Caco-2 (cell line): ENCODE results near the gene CTRB2. TPM values are rescaled to one million over a fixed set of nuclear protein-coding genes. Genes with fewer than 3 reads are reported as not detected.
A peak's percentile ranks its signal among the peaks of the same experiment; 100 is the strongest.

Experiments
- BruUV-seq: library from RNA; stranded (reverse); fragments of 400-500 nt; replicated peaks from 2 replicates; lab custom pipeline; 2021; lab: Mats Ljungman, UMichigan
- CTCF ChIA-PET: fragments of 300-600 bp; sonication (Branson Sonifier 250); formaldehyde crosslinking; loops from one replicate; lab custom pipeline; 2022; ENCODE audit warnings: antibody characterized with exemption; lab: Charles Lee
- POLR2A ChIA-PET: fragments of 300-600 bp; sonication (Branson Sonifier 250); formaldehyde crosslinking; loops from one replicate; lab custom pipeline; 2022; ENCODE audit warnings: antibody characterized with exemption; lab: Charles Lee
- DNase-seq, 2 experiments: peaks; one replicate each; pipeline versions ENCODE4 v3.0.0 to v3.0.0-alpha.2; 2020 to 2022
- H3K27me3 ChIP-seq: replicated peaks from 2 replicates; pipeline ENCODE4 v1.6.0; 2011; ENCODE audit warnings: low read length; ENCODE audit not compliant: control insufficient read depth, insufficient read depth
- H3K36me3 ChIP-seq: 2 replicates; pipeline ENCODE4 v1.5.1; 2011; ENCODE audit warnings: low read length; ENCODE audit not compliant: control insufficient read depth, insufficient read depth
- H3K4me1 ChIP-seq: fragments of 250-450 bp; sonication (Bioruptor Pico); 2 replicates; pipeline ENCODE4 v1.5.1; 2020; ENCODE audit warnings: mild to moderate bottlenecking
- H3K4me3 ChIP-seq: 2 replicates; pipeline ENCODE4 v1.5.1; 2011; ENCODE audit warnings: low read depth, mild to moderate bottlenecking, control low read depth, low read length
- H3K9me3 ChIP-seq: fragments of 250-450 bp; sonication (Bioruptor Pico); 2 replicates; pipeline ENCODE4 v1.5.1; 2020; ENCODE audit warnings: mild to moderate bottlenecking, moderate library complexity
- H3K27ac Mint-ChIP-seq: one replicate; pipeline ENCODE4 v1.8.0; 2022; ENCODE audit warnings: mixed read lengths; ENCODE audit not compliant: unreplicated experiment
- H3K27me3 Mint-ChIP-seq: one replicate; pipeline ENCODE4 v1.8.0; 2022; ENCODE audit warnings: mixed read lengths; ENCODE audit not compliant: insufficient read depth, unreplicated experiment
- H3K36me3 Mint-ChIP-seq: one replicate; pipeline ENCODE4 v1.8.0; 2022; ENCODE audit warnings: mild to moderate bottlenecking, mixed read lengths; ENCODE audit not compliant: insufficient read depth, unreplicated experiment
- H3K4me1 Mint-ChIP-seq: one replicate; pipeline ENCODE4 v1.8.0; 2022; ENCODE audit warnings: low read depth, mixed read lengths; ENCODE audit not compliant: unreplicated experiment
- H3K4me3 Mint-ChIP-seq: one replicate; pipeline ENCODE4 v1.8.0; 2022; ENCODE audit warnings: mild to moderate bottlenecking, moderate library complexity, mixed read lengths; ENCODE audit not compliant: unreplicated experiment
- H3K9me3 Mint-ChIP-seq: one replicate; pipeline ENCODE4 v1.8.0; 2022; ENCODE audit warnings: mixed read lengths; ENCODE audit not compliant: unreplicated experiment
- intact Hi-C: fragments of 100-400 bp; cut with micrococcal nuclease; formaldehyde crosslinking; loops from one replicate; pipeline ENCODE4 v1.10.0; 2022; ENCODE audit not compliant: unreplicated experiment
- total RNA-seq: library from RNA; stranded (reverse); gene quantifications from 2 replicates; pipeline ENCODE4 v1.2.3, GENCODE V29; 2022
- TF ChIP-seq, protein P1 (sequence below), 2 experiments: fragments of 200-600 bp in 1 of 2; IDR thresholded peaks; 1 replicate in 1 of 2; 2 replicates in 1 of 2; pipeline versions ENCODE4 v1.5.1 to v1.8.0; 2011 to 2022; ENCODE audit warnings: antibody characterized with exemption in 1 of 2, control low read depth in 1 of 2, inconsistent platforms in 1 of 2, low read depth in 1 of 2, low read length in 1 of 2, mild to moderate bottlenecking in 1 of 2, moderate library complexity in 1 of 2; ENCODE audit not compliant: insufficient read depth in 1 of 2, severe bottlenecking in 1 of 2, unreplicated experiment in 1 of 2

CTRB2 gene
- total RNA-seq, 1 experiment from 2014 or later = not detected

DNA sequence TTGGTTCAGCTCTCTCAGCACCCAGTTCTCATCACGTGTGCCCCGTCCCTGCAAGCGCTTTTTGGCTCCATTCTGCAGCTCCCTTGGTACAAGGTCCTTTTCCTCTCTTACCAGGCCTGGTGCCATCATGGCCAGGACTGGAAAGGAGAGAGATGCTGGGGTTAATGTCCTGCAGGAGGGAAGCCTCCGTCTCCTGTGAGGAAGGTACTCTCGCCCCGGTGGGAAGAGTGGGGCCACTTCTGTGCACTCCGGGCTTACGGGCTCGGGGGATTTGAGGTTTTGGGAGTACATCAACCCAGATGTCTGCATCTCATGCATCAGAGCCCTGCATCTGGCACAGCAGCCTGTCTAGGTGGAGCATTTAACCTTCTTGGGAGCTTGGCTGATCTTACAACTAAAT lies 10.1 kb downstream of the CTRB2 start:
- H3K27me3 ChIP-seq = no peaks in the 10 kb centered on the region
- intact Hi-C loops = loop anchor here (5.0 kb wide), 2 partner anchors 35 to 450 kb away; partner anchors contain the start of genes KARS1 and TERF2IP
- ChIA-PET CTCF (interaction anchor here (1.0 kb wide), 1 partner anchor 189 kb away, joined by 3 read pairs; no protein-coding TSS in a partner anchor), POLR2A (interaction anchor here (1.1 kb wide), 1 partner anchor 69 kb away, joined by 4 read pairs; no protein-coding TSS in a partner anchor)
- Mint-ChIP-seq H3K9me3 (no peaks in the 10 kb centered on the region), H3K4me3 (no peak overlapping the region), H3K27me3 (peaks cover 3% of the 10 kb centered on the region), H3K27ac (no peak overlapping the region), H3K36me3 (no peaks in the 10 kb centered on the region), H3K4me1 (peaks cover 18% of the 10 kb centered on the region)
- no peaks in the 10 kb centered on the region for H3K9me3 ChIP-seq
- BruUV-seq = no TSS peak
- H3K4me1 ChIP-seq = no peaks in the 10 kb centered on the region
- TF ChIP-seq, protein P1, sequence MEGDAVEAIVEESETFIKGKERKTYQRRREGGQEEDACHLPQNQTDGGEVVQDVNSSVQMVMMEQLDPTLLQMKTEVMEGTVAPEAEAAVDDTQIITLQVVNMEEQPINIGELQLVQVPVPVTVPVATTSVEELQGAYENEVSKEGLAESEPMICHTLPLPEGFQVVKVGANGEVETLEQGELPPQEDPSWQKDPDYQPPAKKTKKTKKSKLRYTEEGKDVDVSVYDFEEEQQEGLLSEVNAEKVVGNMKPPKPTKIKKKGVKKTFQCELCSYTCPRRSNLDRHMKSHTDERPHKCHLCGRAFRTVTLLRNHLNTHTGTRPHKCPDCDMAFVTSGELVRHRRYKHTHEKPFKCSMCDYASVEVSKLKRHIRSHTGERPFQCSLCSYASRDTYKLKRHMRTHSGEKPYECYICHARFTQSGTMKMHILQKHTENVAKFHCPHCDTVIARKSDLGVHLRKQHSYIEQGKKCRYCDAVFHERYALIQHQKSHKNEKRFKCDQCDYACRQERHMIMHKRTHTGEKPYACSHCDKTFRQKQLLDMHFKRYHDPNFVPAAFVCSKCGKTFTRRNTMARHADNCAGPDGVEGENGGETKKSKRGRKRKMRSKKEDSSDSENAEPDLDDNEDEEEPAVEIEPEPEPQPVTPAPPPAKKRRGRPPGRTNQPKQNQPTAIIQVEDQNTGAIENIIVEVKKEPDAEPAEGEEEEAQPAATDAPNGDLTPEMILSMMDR (IDR thresholded peaks at IDR 0.05; ENCODE audit: insufficient read depth in 1 of 2, low read depth in 1 of 2, low read length in 1 of 2, severe bottlenecking in 1 of 2, unreplicated experiment in 1 of 2) = no peak
- DNase-seq = peak in 1 of 2 experiments; percentile 16
- H3K4me3 ChIP-seq = no peak overlapping the region
- H3K36me3 ChIP-seq = no peaks in the 10 kb centered on the region

GRCh38 chr16:75195811-75196790 lies 10.9 kb downstream of the CTRB2 start:
- H3K4me1 Mint-ChIP-seq = peaks cover 18% of the 10 kb centered on the region
- H3K9me3 Mint-ChIP-seq = no peaks in the 10 kb centered on the region
- intact Hi-C loops = loop anchor here (5.0 kb wide), 2 partner anchors 36 to 451 kb away; partner anchors contain the start of genes KARS1 and TERF2IP
- BruUV-seq = no TSS peak
- no peaks in the 10 kb centered on the region for H3K4me1 ChIP-seq
- TF ChIP-seq, protein P1 (IDR thresholded peaks at IDR 0.05; ENCODE audit: insufficient read depth in 1 of 2, low read depth in 1 of 2, low read length in 1 of 2, severe bottlenecking in 1 of 2, unreplicated experiment in 1 of 2) = no peak
- H3K27ac Mint-ChIP-seq = no peak overlapping the region
- H3K4me3 Mint-ChIP-seq = no peak overlapping the region
- peak in 1 of 2 experiments; percentile 26 for DNase-seq
- no peaks in the 10 kb centered on the region for H3K9me3 ChIP-seq
- no peaks in the 10 kb centered on the region for H3K36me3 ChIP-seq
- no peaks in the 10 kb centered on the region for H3K27me3 ChIP-seq
- CTCF ChIA-PET = interaction anchor here (0.6 kb wide), 1 partner anchor 908 kb away, joined by 3 read pairs; no protein-coding TSS in a partner anchor
- H3K4me3 ChIP-seq = no peak overlapping the region
- H3K36me3 Mint-ChIP-seq = no peaks in the 10 kb centered on the region
- POLR2A ChIA-PET = interaction anchor here (1.1 kb wide), 1 partner anchor 70 kb away, joined by 4 read pairs; no protein-coding TSS in a partner anchor
- H3K27me3 Mint-ChIP-seq = peaks cover 1% of the 10 kb centered on the region

DNA sequence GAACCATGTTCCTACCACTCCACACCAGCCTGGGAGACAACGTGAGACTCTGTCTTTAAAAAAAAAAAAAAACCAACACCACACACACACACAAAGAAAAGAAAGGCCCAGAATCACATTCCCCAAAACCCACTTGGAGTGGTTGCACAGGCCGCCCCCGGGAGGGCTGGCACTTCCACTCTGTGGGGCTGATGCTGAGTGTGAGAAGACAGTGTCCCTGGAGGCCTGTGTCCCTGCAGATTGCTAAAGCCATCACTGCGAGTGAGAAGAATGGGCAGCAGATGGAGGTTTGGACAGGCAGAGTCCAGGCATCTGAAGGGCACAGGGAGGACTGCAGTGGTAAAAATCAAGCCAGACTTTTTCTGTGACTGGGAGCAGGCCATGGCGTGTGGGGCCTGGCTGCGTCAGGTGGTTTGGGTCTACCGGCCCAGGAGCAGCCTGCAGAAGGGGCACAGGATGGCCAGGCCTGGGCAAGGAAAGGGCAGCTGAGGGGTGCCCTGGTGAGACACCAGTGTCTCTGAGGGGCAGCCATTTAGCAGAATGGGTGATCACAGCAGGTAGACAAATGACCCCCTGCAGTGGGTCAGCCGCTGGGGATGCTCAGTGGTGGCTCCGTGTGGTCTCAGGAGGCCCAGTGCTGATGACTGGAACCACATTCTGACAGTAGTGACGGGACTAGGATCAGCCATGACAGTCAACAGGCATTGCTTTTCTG lies 13.1 kb downstream of the CTRB2 start:
- H3K36me3 ChIP-seq = no peaks in the 10 kb centered on the region
- DNase-seq = peak in 1 of 2 experiments; percentile 22
- Mint-ChIP-seq H3K27me3 (no peaks in the 10 kb centered on the region), H3K9me3 (no peaks in the 10 kb centered on the region), H3K36me3 (no peaks in the 10 kb centered on the region), H3K27ac (no peak overlapping the region), H3K4me1 (peaks cover 18% of the 10 kb centered on the region), H3K4me3 (no peak overlapping the region)
- POLR2A ChIA-PET = no interaction called here
- no peak overlapping the region for H3K4me3 ChIP-seq
- CTCF ChIA-PET = interaction anchor here (0.7 kb wide), 1 partner anchor 40 kb away, joined by 3 read pairs; no protein-coding TSS in a partner anchor
- TF ChIP-seq, protein P1 (IDR thresholded peaks at IDR 0.05; ENCODE audit: insufficient read depth in 1 of 2, low read depth in 1 of 2, low read length in 1 of 2, severe bottlenecking in 1 of 2, unreplicated experiment in 1 of 2) = no peak
- BruUV-seq = no TSS peak
- H3K27me3 ChIP-seq = no peaks in the 10 kb centered on the region
- intact Hi-C loops = no loop called here
- no peaks in the 10 kb centered on the region for H3K4me1 ChIP-seq
- no peaks in the 10 kb centered on the region for H3K9me3 ChIP-seq
